Measurements from ENCODE around the gene C3orf18. TPM values are rescaled to one million over a fixed set of nuclear protein-coding genes. Genes with fewer than 3 reads are reported as not detected.

Gene C3orf18
- total RNA-seq, 1 experiment from 2014 or later: 20.1 TPM

DNA sequence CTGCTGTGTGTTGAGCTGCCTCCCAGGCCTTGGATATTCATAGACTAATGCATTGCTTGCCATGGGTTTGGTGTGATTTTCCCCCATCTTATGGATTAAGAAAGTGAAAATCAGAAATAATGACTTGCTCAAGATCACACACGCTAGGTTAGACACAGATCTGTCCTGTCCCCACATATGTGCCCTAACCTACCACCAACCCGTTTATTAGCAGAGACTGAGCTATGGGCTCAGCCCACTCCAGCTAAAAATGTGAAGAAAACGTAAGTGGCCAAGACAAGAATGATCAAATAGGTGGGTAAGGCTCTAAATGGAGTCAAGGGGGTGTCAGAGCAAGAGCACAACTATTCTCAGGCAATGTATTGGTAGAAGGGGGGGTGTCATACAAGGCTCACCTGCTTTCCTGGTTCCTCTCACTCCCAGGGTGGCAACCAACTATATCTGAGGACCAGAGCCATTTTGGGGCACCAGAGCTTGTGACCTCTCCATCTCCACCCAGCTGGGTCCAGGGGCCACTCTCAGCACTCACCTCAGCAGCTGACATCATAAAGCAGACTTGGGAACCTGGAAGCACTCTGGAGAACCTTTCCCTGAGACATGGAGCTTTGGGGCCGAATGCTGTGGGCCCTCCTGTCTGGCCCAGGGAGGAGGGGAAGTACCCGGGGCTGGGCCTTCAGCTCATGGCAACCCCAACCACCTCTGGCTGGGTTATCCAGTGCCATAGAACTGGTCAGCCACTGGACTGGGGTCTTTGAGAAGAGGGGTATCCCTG lies 3.1 kb upstream of the C3orf18 start:
- Histone ChIP-seq H3K9me3 (no peaks in the 10 kb centered on the region), H3K4me3 (peak overlapping the region; percentile 82; the same call in 1 of the 2 replicates), H3K27me3 (no peaks in the 10 kb centered on the region), H3K36me3 (peaks cover 3% of the 10 kb centered on the region; the same call in 1 of the 2 replicates)
- DNase-seq: no peak

GRCh38 chr3:50568947-50569749 lies 1.6 kb upstream of the C3orf18 start, which contains the start of gene HEMK1:
Gene HEMK1 (plus strand): TSS chr3:50569522. CDS start chr3:50571105, 1,583 bp downstream.
- H3K9me3 ChIP-seq: no peaks in the 10 kb centered on the region
- H3K27me3 ChIP-seq: no peaks in the 10 kb centered on the region
- peak within 1 kb of the TSS; percentile 82 for H3K4me3 ChIP-seq
- peak; percentile 93 for DNase-seq
- H3K36me3 ChIP-seq: peaks cover 3% of the 10 kb centered on the region; the same call in 1 of the 2 replicates

GRCh38 chr3:50567011-50567385 lies 549 bp downstream of the C3orf18 start:
- H3K9me3 ChIP-seq: no peaks in the 10 kb centered on the region
- H3K36me3 ChIP-seq: no peaks in the 10 kb centered on the region
- H3K27me3 ChIP-seq: no peaks in the 10 kb centered on the region
- peak overlapping the region; percentile 42 for H3K4me3 ChIP-seq
- no peak for DNase-seq

GRCh38 chr3:50564321-50564720 lies 3.2 kb downstream of the C3orf18 start:
- Histone ChIP-seq H3K4me3 (no peak overlapping the region), H3K27me3 (no peaks in the 10 kb centered on the region), H3K36me3 (no peaks in the 10 kb centered on the region), H3K9me3 (no peaks in the 10 kb centered on the region)
- no peak for DNase-seq

DNA sequence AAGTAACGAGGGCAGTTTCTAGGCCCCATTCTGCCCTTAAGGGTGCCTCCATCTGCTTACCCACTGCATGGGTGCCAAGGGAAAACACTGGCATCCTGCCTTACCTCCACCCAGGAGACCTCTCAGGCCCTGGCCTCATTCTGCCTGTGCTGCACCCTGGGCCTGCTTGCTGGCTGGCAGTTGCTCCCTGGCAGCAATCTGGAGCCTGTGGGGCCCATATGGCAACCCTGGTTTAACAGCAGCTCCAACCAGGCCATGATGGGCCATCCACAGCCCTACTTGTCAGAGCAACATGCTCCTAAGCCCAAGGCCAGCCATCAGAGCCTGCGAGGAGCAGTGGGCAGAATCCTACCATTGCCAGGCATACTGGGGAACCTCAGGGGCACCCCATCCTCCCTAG lies 3.7 kb downstream of the C3orf18 start:
- no peaks in the 10 kb centered on the region for H3K27me3 ChIP-seq
- H3K4me3 ChIP-seq: no peak overlapping the region
- H3K36me3 ChIP-seq: no peaks in the 10 kb centered on the region
- H3K9me3 ChIP-seq: no peaks in the 10 kb centered on the region
- DNase-seq: no peak

DNA sequence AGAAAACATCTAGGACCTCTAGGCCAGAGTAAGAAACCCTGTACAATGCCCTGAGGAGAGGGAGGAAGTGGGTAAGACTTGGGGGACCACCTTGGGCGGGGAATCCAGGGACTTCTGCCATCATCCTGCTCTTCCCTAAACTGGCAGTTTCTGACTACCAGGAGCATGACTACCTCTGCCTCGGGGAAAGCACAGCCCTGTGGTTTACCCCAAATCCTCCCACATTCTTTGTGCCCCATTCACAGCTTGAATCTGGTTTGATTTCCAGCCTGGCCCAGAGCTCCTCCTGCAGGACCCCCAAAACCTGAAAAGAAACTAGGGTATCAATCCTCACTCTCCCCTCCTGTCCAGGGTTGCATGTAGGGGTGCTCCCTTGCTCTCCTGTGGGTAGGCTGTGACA lies 4.7 kb downstream of the C3orf18 start:
- Histone ChIP-seq H3K9me3 (no peaks in the 10 kb centered on the region), H3K27me3 (no peaks in the 10 kb centered on the region), H3K4me3 (no peak overlapping the region), H3K36me3 (no peaks in the 10 kb centered on the region)
- DNase-seq: no peak

DNA sequence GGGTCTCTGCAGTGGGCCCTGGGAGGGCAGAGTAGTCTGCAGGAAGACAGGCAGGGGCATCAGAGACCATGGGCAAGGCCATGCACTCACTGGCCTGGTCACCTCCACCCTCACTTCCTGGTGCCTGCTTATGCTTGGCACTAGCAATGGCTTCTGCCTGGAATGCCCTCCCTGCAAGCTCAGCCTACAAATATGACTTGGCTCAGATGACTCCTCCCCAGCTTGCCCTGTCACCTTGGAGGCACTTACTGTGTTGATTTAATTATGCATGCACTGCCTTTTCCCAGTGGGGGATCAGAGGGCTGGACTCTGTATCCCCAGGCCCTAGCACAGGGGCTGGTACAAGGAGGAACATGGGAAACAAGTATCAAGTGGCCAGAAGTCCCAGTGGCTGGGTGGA lies 7.8 kb downstream of the C3orf18 start:
- no peak overlapping the region for H3K4me3 ChIP-seq
- H3K9me3 ChIP-seq: no peaks in the 10 kb centered on the region
- H3K27me3 ChIP-seq: no peaks in the 10 kb centered on the region
- DNase-seq: peak; percentile 49
- H3K36me3 ChIP-seq: no peaks in the 10 kb centered on the region

GRCh38 chr3:50557915-50558314 lies 9.6 kb downstream of the C3orf18 start:
- no peak overlapping the region for H3K4me3 ChIP-seq
- no peaks in the 10 kb centered on the region for H3K36me3 ChIP-seq
- no peak for DNase-seq
- H3K9me3 ChIP-seq: no peaks in the 10 kb centered on the region
- H3K27me3 ChIP-seq: no peaks in the 10 kb centered on the region

DNA sequence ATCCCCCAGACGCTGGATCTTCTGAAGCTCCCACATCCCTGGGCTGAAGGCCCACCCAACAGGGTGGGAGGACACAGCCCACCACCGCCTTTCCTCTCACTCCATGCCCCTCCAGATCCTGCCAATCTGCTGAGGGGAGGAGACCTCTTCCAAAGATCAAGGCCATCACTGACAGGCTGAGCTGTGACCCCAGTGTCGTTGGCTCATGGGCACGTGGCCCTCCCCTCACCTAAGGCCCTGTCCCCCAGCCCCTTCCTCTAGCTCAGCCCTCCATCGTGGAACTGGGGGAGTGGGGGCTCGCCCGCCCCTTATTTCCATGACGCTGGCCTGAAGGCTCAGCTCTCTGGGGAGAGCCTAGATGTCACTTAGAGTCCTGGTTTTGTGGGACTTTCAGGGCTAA lies 10.4 kb downstream of the C3orf18 start:
- DNase-seq: no peak
- no peak overlapping the region for H3K4me3 ChIP-seq

DNA sequence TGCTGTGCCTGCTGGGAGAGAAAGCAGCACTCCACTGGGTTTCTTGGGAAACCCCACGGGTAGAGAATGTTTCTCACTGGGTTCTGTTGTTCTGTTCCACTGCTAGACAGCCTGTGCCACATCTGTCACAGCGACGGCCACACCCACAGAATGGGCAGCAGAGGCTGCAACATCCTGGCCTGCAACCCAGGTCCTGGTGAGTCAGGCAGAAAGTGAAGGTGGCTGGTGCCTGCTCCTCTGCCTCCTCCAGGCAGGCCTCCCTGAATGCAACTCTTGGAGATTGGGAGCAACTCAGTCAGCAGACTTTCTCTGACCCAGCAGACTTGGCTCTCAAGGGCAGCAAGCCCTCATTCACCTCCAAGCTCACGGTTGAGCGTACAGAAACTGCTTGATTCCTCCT lies 13.0 kb downstream of the C3orf18 start:
- Histone ChIP-seq H3K27me3 (no peaks in the 10 kb centered on the region), H3K4me3 (no peak overlapping the region), H3K9me3 (no peaks in the 10 kb centered on the region)

More for the DNA sequence above, 10.4 kb downstream of the C3orf18 start:
- no peaks in the 10 kb centered on the region for H3K9me3 ChIP-seq
- no peaks in the 10 kb centered on the region for H3K36me3 ChIP-seq
- H3K27me3 ChIP-seq: no peaks in the 10 kb centered on the region

DNA sequence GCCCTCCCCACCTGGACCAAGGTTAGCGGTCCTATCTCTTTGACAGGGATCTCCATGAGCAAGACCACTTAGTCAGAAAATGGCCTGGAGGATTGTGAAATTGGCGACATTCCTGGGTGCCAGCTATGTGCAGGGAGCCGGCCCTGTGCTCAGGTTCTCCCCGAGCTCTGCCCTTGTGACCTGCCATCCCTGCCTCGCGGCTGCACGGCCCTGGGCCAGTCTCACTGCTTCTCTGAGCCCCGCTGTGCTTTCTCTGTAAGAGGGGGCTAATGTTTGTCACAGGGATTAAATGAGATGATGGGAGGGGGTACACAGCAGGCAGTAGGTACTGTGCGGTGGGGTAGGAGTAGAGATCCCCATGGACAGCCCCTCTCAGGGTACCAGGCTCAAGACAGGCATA lies 14.9 kb downstream of the C3orf18 start:
- Histone ChIP-seq H3K36me3 (no peaks in the 10 kb centered on the region), H3K4me3 (no peak overlapping the region), H3K9me3 (no peaks in the 10 kb centered on the region), H3K27me3 (no peaks in the 10 kb centered on the region)
- no peak for DNase-seq

More for the DNA sequence above, 13.0 kb downstream of the C3orf18 start:
- DNase-seq: no peak
- H3K36me3 ChIP-seq: no peaks in the 10 kb centered on the region

- H3K36me3 ChIP-seq: no peaks in the 10 kb centered on the region
- no peak overlapping the region for H3K4me3 ChIP-seq
- DNase-seq: no peak
- H3K27me3 ChIP-seq: no peaks in the 10 kb centered on the region
- H3K9me3 ChIP-seq: no peaks in the 10 kb centered on the region
Measured at GRCh38 chr3:50551681-50552435, 15.7 kb downstream of the C3orf18 start.

GRCh38 chr3:50551054-50551659 lies 16.4 kb downstream of the C3orf18 start:
- Histone ChIP-seq H3K36me3 (no peaks in the 10 kb centered on the region), H3K27me3 (no peaks in the 10 kb centered on the region), H3K9me3 (no peaks in the 10 kb centered on the region), H3K4me3 (no peak overlapping the region)
- DNase-seq: no peak

GRCh38 chr3:50550079-50550736 lies 17.3 kb downstream of the C3orf18 start:
- H3K9me3 ChIP-seq: no peaks in the 10 kb centered on the region
- no peak overlapping the region for H3K4me3 ChIP-seq
- H3K27me3 ChIP-seq: no peaks in the 10 kb centered on the region
- H3K36me3 ChIP-seq: no peaks in the 10 kb centered on the region
- no peak for DNase-seq

DNA sequence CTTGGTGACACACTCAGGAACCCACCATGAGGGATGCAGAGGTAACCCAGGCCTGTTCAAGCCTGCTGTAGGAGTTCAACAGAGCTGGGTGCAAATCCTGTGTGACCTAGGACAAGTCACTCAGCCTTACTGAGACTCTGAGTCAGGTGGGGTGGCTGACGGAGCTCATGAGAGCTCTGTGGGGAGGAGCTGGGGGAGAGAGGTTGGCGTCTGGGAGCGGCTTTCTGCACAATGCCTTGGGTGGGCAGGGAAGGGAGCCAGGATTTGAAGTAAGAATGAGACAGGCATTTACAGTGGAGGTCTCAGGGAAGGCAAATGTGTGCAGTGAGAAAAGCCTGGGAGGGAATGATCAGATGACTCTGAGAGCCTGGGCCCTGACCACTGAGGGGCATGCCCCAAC lies 18.3 kb downstream of the C3orf18 start:
- Histone ChIP-seq H3K27me3 (no peaks in the 10 kb centered on the region), H3K36me3 (no peaks in the 10 kb centered on the region), H3K9me3 (no peaks in the 10 kb centered on the region), H3K4me3 (no peak overlapping the region)
- DNase-seq: no peak

GRCh38 chr3:50545781-50546180 lies 21.8 kb downstream of the C3orf18 start:
- H3K4me3 ChIP-seq: no peak overlapping the region
- H3K27me3 ChIP-seq: no peaks in the 10 kb centered on the region
- DNase-seq: no peak
- no peaks in the 10 kb centered on the region for H3K9me3 ChIP-seq
- H3K36me3 ChIP-seq: no peaks in the 10 kb centered on the region
